Right atrium auricular region (tissue), 2 donors: ENCODE results near the gene NUDT4. TPM values are rescaled to one million over a fixed set of nuclear protein-coding genes. Genes with fewer than 3 reads are reported as not detected.
"Not testable (repeated sequence)": the region's sequence is repeated elsewhere in the genome, so short reads cannot be mapped to it uniquely, and the experiment has no call there.

Experiments used
- DNase-seq: peaks from one replicate; pipeline ENCODE4 v3.0.0-alpha.2; 2019; ENCODE audit warnings: low spot score
- H3K27ac ChIP-seq, 2 donors: fragments of 200-600 bp; sonication (generic); 1 replicate in 1 of 2; 2 replicates in 1 of 2; pipeline ENCODE4 v1.5.1; 2016 to 2019
- H3K27me3 ChIP-seq, 2 donors: fragments of 200-600 bp; sonication (generic); one replicate each; pipeline versions ENCODE4 v1.5.1 to v1.6.0; 2017 to 2019
- H3K36me3 ChIP-seq: fragments of 200-600 bp; sonication (generic); one replicate; pipeline ENCODE4 v1.5.1; 2016
- H3K4me1 ChIP-seq, 2 donors: fragments of 200-600 bp; sonication (generic); one replicate each; pipeline versions ENCODE4 v1.5.1 to v1.6.0; 2017 to 2019
- H3K4me3 ChIP-seq, 2 donors: fragments of 200-600 bp; sonication (generic); 1 replicate in 1 of 2; 2 replicates in 1 of 2; pipeline ENCODE4 v1.5.1; 2017 to 2019; ENCODE audit warnings: mild to moderate bottlenecking in 1 of 2, moderate library complexity in 1 of 2
- H3K9me3 ChIP-seq, 2 donors: fragments of 200-600 bp; sonication (generic); one replicate each; pipeline ENCODE4 v1.5.1; 2019
- CTCF ChIP-seq, 2 donors: fragments of 200-600 bp; sonication (generic); IDR thresholded peaks; one replicate each; pipeline ENCODE4 v1.5.1; 2019; ENCODE audit warnings: antibody characterized with exemption in 2 of 2
- total RNA-seq, 2 donors: library from RNA; depleted of rRNA; stranded (reverse); fragments of >200 nt; gene quantifications; one replicate each; pipeline ENCODE4 v1.1.0, GENCODE V29; 2016

The NUDT4 gene
- total RNA-seq, 2 donors from 2014 or later: 103 to 158 TPM

DNA sequence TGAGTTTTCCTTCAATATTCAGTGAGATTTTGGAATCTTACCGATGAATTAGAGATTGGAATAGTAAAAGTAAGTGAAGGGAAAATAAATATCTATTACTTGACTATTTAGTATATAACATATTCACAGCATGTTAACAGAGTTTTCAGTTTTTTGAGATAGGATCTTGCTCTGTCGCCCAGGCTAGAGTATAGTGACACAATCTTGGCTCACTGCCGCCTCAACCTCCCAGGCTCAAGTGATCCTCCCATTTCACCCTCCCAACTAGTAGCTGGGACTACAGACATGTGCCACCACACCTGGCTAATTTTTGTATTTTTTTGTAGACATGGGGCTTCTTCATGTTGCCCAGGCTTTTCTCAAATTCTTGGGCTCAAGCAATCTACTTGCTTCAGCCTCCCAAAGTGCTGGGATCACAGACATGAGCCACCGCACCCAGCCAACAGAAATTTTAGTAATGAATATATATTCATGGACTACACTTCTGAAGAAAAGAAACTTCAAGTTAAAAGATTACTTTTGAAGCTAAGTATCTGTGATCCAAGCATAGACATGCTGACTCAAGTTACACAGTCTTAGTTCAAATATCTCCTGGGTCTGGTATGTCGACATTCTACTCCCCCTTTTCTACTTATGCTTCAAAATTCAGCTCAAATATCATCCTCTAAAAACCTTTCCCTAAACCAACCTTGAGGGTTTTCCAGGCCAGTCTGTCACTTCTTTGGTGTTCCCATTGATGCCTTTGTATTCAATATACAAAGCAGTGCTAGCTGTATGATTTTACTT is 50.2 kb downstream of the NUDT4 start:
- Histone ChIP-seq H3K4me3 (no peak overlapping the region), H3K27me3 (no peaks in the 10 kb centered on the region), H3K36me3 (no peaks in the 10 kb centered on the region), H3K4me1 (peaks cover 0 to 79% of the 10 kb centered on the region in 2 donors), H3K9me3 (no peaks in the 10 kb centered on the region), H3K27ac (no peak overlapping the region)
- TF ChIP-seq CTCF (IDR thresholded peaks at IDR 0.05): no peak
- DNase-seq: no peak

DNA sequence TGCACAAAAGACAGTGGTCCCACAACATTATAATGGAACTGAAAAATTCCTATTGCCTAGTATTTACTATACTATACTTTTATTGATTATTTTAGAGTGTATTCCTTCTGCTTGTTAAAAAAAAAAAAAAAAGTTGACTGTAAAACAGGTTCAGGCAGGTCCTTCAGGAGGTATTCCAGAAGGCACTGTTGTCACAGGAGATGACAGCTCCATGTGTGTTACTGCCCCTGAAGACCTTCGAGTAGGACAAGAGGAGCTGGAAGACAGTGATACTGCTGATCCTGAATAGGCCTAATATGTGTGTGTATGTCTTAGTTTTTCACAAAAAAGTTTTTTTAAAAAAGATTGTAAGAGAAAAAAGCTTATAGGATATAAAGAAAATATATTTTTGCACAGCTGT is 51.7 kb downstream of the NUDT4 start:
- H3K27ac ChIP-seq: no peak overlapping the region
- no peak overlapping the region for H3K4me3 ChIP-seq
- DNase-seq: no peak
- H3K9me3 ChIP-seq: no peaks in the 10 kb centered on the region
- no peaks in the 10 kb centered on the region for H3K36me3 ChIP-seq
- no peak for TF ChIP-seq CTCF (IDR thresholded peaks at IDR 0.05)
- H3K27me3 ChIP-seq: no peaks in the 10 kb centered on the region
- H3K4me1 ChIP-seq: peaks cover 0 to 75% of the 10 kb centered on the region in 2 donors

DNA sequence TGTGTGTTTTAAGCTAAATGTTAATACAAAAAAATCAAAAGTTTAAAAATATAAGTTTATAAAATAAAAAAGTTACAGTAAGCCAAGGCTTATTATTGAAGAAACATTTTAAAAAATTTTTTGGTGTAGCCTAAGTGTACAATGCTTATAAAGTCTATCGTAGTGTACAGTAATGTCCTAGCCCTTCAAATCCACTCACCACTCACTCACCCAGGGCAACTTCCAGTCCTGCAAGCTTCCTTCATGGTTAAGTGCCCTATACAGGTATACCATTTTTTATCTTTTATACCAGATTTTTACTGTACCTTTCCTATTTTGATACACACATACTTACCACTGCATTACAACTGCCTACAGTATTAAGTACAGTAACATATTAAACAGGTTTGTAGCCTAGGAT is 52.1 kb downstream of the NUDT4 start:
- DNase-seq: no peak
- TF ChIP-seq CTCF (IDR thresholded peaks at IDR 0.05): no peak
- Histone ChIP-seq H3K27me3 (no peaks in the 10 kb centered on the region), H3K9me3 (no peaks in the 10 kb centered on the region), H3K4me3 (no peak overlapping the region), H3K27ac (no peak overlapping the region), H3K4me1 (peaks cover 0 to 75% of the 10 kb centered on the region in 2 donors), H3K36me3 (no peaks in the 10 kb centered on the region)

- Histone ChIP-seq H3K27me3 (no peaks in the 10 kb centered on the region), H3K9me3 (no peaks in the 10 kb centered on the region), H3K27ac (no peak overlapping the region), H3K4me3 (no peak overlapping the region), H3K4me1 (peaks cover 0 to 74% of the 10 kb centered on the region in 2 donors), H3K36me3 (no peaks in the 10 kb centered on the region)
- DNase-seq: no peak
- no peak for TF ChIP-seq CTCF (IDR thresholded peaks at IDR 0.05)
These were observed 52.6 kb downstream of the NUDT4 start for GRCh38 chr12:93430280-93430679.

GRCh38 chr12:93432031-93432430 is 54.3 kb downstream of the NUDT4 start:
- not testable (repeated sequence) for H3K27ac ChIP-seq, H3K36me3 ChIP-seq, H3K9me3 ChIP-seq, H3K27me3 ChIP-seq, H3K4me3 ChIP-seq, DNase-seq
- peaks cover 0 to 68% of the 10 kb centered on the region in 2 donors for H3K4me1 ChIP-seq

DNA sequence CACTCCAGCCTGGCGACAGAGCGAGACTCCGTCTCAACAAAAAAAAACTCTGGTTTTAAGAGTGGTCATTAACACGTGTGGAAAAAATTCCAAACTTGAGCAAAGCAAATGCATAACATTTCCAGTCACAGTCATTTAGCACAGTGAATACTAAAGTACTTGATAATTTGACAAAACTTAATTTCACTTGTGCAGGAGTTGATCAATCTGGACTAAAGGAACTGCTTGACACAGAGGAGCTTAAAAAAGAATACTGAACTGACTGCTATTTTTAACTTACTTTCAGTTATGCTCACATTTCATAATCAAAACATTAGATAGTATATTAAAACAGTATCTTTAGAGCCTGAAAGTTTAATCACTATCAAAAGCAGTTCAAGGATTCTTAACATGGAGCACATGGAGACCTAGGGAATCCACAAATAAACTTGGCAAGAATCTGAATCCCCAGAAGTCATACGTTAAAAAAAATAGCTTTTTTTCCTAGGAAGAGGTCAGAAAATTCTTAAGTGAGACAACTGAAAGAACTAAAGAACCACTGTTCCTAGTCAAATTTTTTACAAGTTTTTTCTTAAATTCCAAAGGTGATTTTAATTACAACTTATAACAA is 56.6 kb downstream of the NUDT4 start:
- no peaks in the 10 kb centered on the region for H3K27me3 ChIP-seq
- peak overlapping the region; percentile 36 to 70 for H3K27ac ChIP-seq
- no peaks in the 10 kb centered on the region for H3K36me3 ChIP-seq
- peaks cover 0 to 71% of the 10 kb centered on the region in 2 donors for H3K4me1 ChIP-seq
- TF ChIP-seq CTCF (IDR thresholded peaks at IDR 0.05): no peak
- peak overlapping the region in 1 of 2 donors; percentile 16 for H3K4me3 ChIP-seq
- DNase-seq: no peak
- no peaks in the 10 kb centered on the region for H3K9me3 ChIP-seq
